HEK293 (cell line): Measurements from ENCODE around the gene GAS2L2.

ENCODE experiments used
- BCL11B ChIP-seq: fragments of 450-650 bp; formaldehyde crosslinking; IDR thresholded peaks from 2 replicates; pipeline ENCODE4 v1.5.1; 2016; ENCODE audit warnings: low read depth, missing biosample characterization, missing genetic modification characterization
- IKZF3 ChIP-seq: fragments of 450-650 bp; IDR thresholded peaks from 2 replicates; pipeline ENCODE4 v1.5.0; 2018; ENCODE audit warnings: missing biosample characterization, mild to moderate bottlenecking, missing genetic modification characterization, moderate library complexity
- KLF8 ChIP-seq: fragments of 450-650 bp; formaldehyde crosslinking; IDR thresholded peaks from 2 replicates; pipeline ENCODE4 v1.5.1; 2016; ENCODE audit warnings: missing biosample characterization, missing genetic modification characterization
- OSR2 ChIP-seq: fragments of 450-650 bp; formaldehyde crosslinking; IDR thresholded peaks from 2 replicates; pipeline ENCODE4 v1.5.1; 2016; ENCODE audit warnings: missing biosample characterization, missing genetic modification characterization
- PRDM4 ChIP-seq: fragments of 450-650 bp; formaldehyde crosslinking; IDR thresholded peaks from 2 replicates; pipeline ENCODE4 v1.5.1; 2017; ENCODE audit warnings: missing biosample characterization, missing genetic modification characterization
- REST ChIP-seq: fragments of 450-650 bp; formaldehyde crosslinking; IDR thresholded peaks from 2 replicates; pipeline ENCODE4 v1.5.1; 2016; ENCODE audit warnings: missing biosample characterization, missing genetic modification characterization
- SCRT2 ChIP-seq: fragments of 450-650 bp; formaldehyde crosslinking; IDR thresholded peaks from 2 replicates; pipeline ENCODE4 v1.5.1; 2016; ENCODE audit warnings: missing biosample characterization, missing genetic modification characterization
- SP2 ChIP-seq: fragments of 450-650 bp; formaldehyde crosslinking; IDR thresholded peaks from 2 replicates; pipeline ENCODE4 v1.5.1; 2016; ENCODE audit warnings: missing biosample characterization, missing genetic modification characterization
- SP3 ChIP-seq: fragments of 450-650 bp; formaldehyde crosslinking; IDR thresholded peaks from 2 replicates; pipeline ENCODE4 v1.5.1; 2016; ENCODE audit warnings: missing biosample characterization, missing genetic modification characterization
- SP7 ChIP-seq: fragments of 450-650 bp; formaldehyde crosslinking; IDR thresholded peaks from 2 replicates; pipeline ENCODE4 v1.5.1; 2016; ENCODE audit warnings: missing biosample characterization, missing genetic modification characterization
- YY1 ChIP-seq: fragments of 450-650 bp; formaldehyde crosslinking; IDR thresholded peaks from 2 replicates; pipeline ENCODE4 v1.5.1; 2018; ENCODE audit warnings: missing biosample characterization, missing genetic modification characterization
- YY2 ChIP-seq: fragments of 450-650 bp; formaldehyde crosslinking; IDR thresholded peaks from 2 replicates; pipeline ENCODE4 v1.5.1; 2016; ENCODE audit warnings: missing biosample characterization, missing genetic modification characterization
- ZBTB48 ChIP-seq: fragments of 450-650 bp; formaldehyde crosslinking; IDR thresholded peaks from 2 replicates; pipeline ENCODE4 v1.5.1; 2016; ENCODE audit warnings: missing biosample characterization, missing genetic modification characterization
- ZBTB7A ChIP-seq: fragments of 450-650 bp; formaldehyde crosslinking; IDR thresholded peaks from 2 replicates; pipeline ENCODE4 v1.5.1; 2016; ENCODE audit warnings: low read depth, missing biosample characterization, missing genetic modification characterization
- ZEB2 ChIP-seq: fragments of 450-650 bp; formaldehyde crosslinking; IDR thresholded peaks from 2 replicates; pipeline ENCODE4 v1.5.1; 2016; ENCODE audit warnings: missing biosample characterization, missing genetic modification characterization
- ZNF132 ChIP-seq: fragments of 450-650 bp; formaldehyde crosslinking; IDR thresholded peaks from 2 replicates; pipeline ENCODE4 v1.5.1; 2017; ENCODE audit warnings: missing biosample characterization, missing genetic modification characterization, borderline replicate concordance
- ZNF146 ChIP-seq: fragments of 450-650 bp; formaldehyde crosslinking; IDR thresholded peaks from 2 replicates; pipeline ENCODE4 v1.5.1; 2016; ENCODE audit warnings: missing biosample characterization, missing genetic modification characterization
- ZNF148 ChIP-seq: fragments of 450-650 bp; formaldehyde crosslinking; IDR thresholded peaks from 2 replicates; pipeline ENCODE4 v1.5.0; 2017; ENCODE audit warnings: missing biosample characterization, missing genetic modification characterization, borderline replicate concordance
- ZNF169 ChIP-seq: fragments of 450-650 bp; formaldehyde crosslinking; IDR thresholded peaks from 2 replicates; pipeline ENCODE4 v1.5.1; 2016; ENCODE audit warnings: missing biosample characterization, missing genetic modification characterization
- ZNF174 ChIP-seq: fragments of 450-650 bp; formaldehyde crosslinking; IDR thresholded peaks from 2 replicates; pipeline ENCODE4 v1.5.0; 2017; ENCODE audit warnings: missing biosample characterization, mild to moderate bottlenecking, missing genetic modification characterization
- ZNF274 ChIP-seq, 2 experiments: fragments of 200-500 bp in 1 of 2; fragments of 450-650 bp in 1 of 2; sonication (Bioruptor generic) in 1 of 2; formaldehyde crosslinking in 1 of 2; IDR thresholded peaks; 2 replicates each; pipeline versions ENCODE4 v1.5.1 to v1.6.1; 2014 to 2016; ENCODE audit warnings: borderline replicate concordance in 1 of 2, inconsistent platforms in 1 of 2, low read length in 1 of 2, missing biosample characterization in 1 of 2, missing genetic modification characterization in 1 of 2
- ZNF324 ChIP-seq: fragments of 450-650 bp; formaldehyde crosslinking; IDR thresholded peaks from 2 replicates; pipeline ENCODE4 v1.5.1; 2016; ENCODE audit warnings: missing biosample characterization, missing genetic modification characterization
- ZNF366 ChIP-seq: fragments of 450-650 bp; formaldehyde crosslinking; conservative IDR thresholded peaks from 2 replicates; pipeline ENCODE4 v1.5.1; 2016; ENCODE audit warnings: missing biosample characterization, missing genetic modification characterization
- ZNF501 ChIP-seq: fragments of 450-650 bp; formaldehyde crosslinking; IDR thresholded peaks from 2 replicates; pipeline ENCODE4 v1.5.1; 2016; ENCODE audit warnings: missing biosample characterization, missing genetic modification characterization
- ZNF660 ChIP-seq: fragments of 450-650 bp; IDR thresholded peaks from 2 replicates; pipeline ENCODE4 v1.5.1; 2018; ENCODE audit warnings: missing biosample characterization, mild to moderate bottlenecking, missing genetic modification characterization
- ZNF677 ChIP-seq: fragments of 450-650 bp; IDR thresholded peaks from 2 replicates; pipeline ENCODE4 v1.5.0; 2018; ENCODE audit warnings: missing biosample characterization, mild to moderate bottlenecking, missing genetic modification characterization, moderate library complexity
- ZNF768 ChIP-seq: fragments of 450-650 bp; formaldehyde crosslinking; IDR thresholded peaks from 2 replicates; pipeline ENCODE4 v1.5.1; 2018; ENCODE audit warnings: missing biosample characterization, mild to moderate bottlenecking, missing genetic modification characterization
- ZNF777 ChIP-seq: fragments of 450-650 bp; formaldehyde crosslinking; IDR thresholded peaks from 2 replicates; pipeline ENCODE4 v1.5.1; 2017; ENCODE audit warnings: missing biosample characterization, missing genetic modification characterization, borderline replicate concordance
- TF ChIP-seq, protein P1 (sequence below): fragments of 450-650 bp; formaldehyde crosslinking; IDR thresholded peaks from 2 replicates; pipeline ENCODE4 v1.5.1; 2016; ENCODE audit warnings: missing biosample characterization, missing genetic modification characterization

Gene GAS2L2

DNA sequence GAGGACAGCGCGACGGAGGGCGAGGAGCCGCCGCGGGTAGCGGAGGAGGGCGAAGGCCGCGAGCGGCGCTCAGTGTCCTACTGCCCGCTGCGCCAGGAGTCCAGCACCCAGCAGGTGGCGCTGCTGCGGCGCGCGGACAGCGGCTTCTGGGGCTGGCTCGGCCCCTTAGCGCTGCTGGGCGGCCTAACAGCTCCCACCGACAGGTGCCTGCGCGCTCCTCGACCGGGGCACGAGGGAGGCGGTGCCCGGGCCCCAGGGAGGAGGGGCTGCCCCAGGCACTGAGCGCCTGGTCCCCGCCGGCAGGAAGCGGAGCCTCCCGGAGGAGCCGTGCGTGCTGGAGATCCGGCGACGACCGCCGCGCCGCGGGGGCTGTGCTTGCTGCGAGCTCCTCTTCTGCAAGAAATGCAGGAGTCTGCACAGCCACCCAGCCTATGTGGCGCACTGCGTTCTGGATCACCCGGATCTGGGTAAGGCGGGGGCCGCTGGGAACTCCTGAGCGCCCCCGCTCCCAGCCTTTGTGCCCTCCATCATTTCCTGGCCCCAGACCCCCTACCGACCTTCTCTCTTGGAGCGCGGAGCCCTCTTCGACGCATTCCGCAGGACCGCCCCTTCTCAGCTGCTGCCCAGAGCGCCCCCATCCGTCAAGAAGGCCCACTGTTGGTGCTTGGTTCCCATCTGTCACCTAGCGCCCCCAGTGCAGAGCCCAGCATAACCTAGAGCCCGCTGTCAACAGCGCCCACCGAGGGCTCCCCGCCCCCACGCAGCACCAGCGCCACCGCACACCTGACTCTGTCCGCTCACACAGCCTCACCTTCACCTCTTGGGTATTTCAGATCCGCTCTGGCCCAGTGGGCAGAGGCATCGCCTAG, 11.3 kb upstream of the GAS2L2 start (continued):
- no peak for TF ChIP-seq ZNF169 (tag by site-specific recombination)
- peak; percentile 81 for TF ChIP-seq SP7 (tag by site-specific recombination)
- TF ChIP-seq ZNF768 (tag by site-specific recombination) = no peak
- TF ChIP-seq ZNF660 (tag by site-specific recombination) = peak; percentile 92
- 0 out of 2 replicates have a peak, but pooled peaks have one; percentile 12 for TF ChIP-seq ZNF366
- peak; percentile 99 for TF ChIP-seq ZBTB48 (tag by site-specific recombination)
- TF ChIP-seq ZNF174 (tag by site-specific recombination) = no peak
- TF ChIP-seq ZEB2 = peak; percentile 81
- peak; percentile 93 for TF ChIP-seq ZNF777
- TF ChIP-seq REST (tag by site-specific recombination) = peak; percentile 66; the same call in 1 of the 2 replicates
- peak; percentile 82 for TF ChIP-seq BCL11B (tag by site-specific recombination)
- TF ChIP-seq YY1 (tag by site-specific recombination) = peak; percentile 43; the same call in 1 of the 2 replicates
- TF ChIP-seq PRDM4 (tag by site-specific recombination) = no peak
- TF ChIP-seq ZBTB7A = peak; percentile 52; the same call in 1 of the 2 replicates
- TF ChIP-seq ZNF132 (tag by site-specific recombination) = no peak
- no peak for TF ChIP-seq ZNF274 (IDR thresholded peaks at IDR 0.05; ENCODE audit: low read length)
- TF ChIP-seq ZNF274 (tag by site-specific recombination; IDR thresholded peaks at IDR 0.05; ENCODE audit: borderline replicate concordance) = no peak; the same call in 1 of the 2 replicates
- TF ChIP-seq ZNF677 (tag by site-specific recombination) = no peak
- no peak for TF ChIP-seq ZNF146 (tag by site-specific recombination)
- 0 out of 2 replicates have a peak, but pooled peaks have one; percentile 22 for TF ChIP-seq YY2 (tag by site-specific recombination)
- TF ChIP-seq, protein P1, sequence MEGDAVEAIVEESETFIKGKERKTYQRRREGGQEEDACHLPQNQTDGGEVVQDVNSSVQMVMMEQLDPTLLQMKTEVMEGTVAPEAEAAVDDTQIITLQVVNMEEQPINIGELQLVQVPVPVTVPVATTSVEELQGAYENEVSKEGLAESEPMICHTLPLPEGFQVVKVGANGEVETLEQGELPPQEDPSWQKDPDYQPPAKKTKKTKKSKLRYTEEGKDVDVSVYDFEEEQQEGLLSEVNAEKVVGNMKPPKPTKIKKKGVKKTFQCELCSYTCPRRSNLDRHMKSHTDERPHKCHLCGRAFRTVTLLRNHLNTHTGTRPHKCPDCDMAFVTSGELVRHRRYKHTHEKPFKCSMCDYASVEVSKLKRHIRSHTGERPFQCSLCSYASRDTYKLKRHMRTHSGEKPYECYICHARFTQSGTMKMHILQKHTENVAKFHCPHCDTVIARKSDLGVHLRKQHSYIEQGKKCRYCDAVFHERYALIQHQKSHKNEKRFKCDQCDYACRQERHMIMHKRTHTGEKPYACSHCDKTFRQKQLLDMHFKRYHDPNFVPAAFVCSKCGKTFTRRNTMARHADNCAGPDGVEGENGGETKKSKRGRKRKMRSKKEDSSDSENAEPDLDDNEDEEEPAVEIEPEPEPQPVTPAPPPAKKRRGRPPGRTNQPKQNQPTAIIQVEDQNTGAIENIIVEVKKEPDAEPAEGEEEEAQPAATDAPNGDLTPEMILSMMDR (tag by site-specific recombination) = peak; percentile 97
- TF ChIP-seq ZNF501 (tag by site-specific recombination) = peak; percentile 68
- TF ChIP-seq IKZF3 (tag by site-specific recombination) = peak; percentile 87
- peak; percentile 96 for TF ChIP-seq SCRT2 (tag by site-specific recombination)
- peak; percentile 44; the same call in 1 of the 2 replicates for TF ChIP-seq ZNF324 (tag by site-specific recombination)
- peak; percentile 77 for TF ChIP-seq SP2
- peak; percentile 52; the same call in 1 of the 2 replicates for TF ChIP-seq OSR2
- TF ChIP-seq KLF8 (tag by site-specific recombination) = peak; percentile 72; the same call in 1 of the 2 replicates
- no peak for TF ChIP-seq ZNF148
- TF ChIP-seq SP3 (tag by site-specific recombination) = peak; percentile 54
